Mesendoderm (in vitro differentiated cells): ENCODE data around the gene ACSM3.

ENCODE experiments used
- DNase-seq: peaks from one replicate; pipeline ENCODE4 v3.0.0; 2013
- H2AK5ac ChIP-seq: 2 replicates; pipeline ENCODE4 v1.6.1; 2013; ENCODE audit warnings: low read length, inconsistent platforms
- H2BK120ac ChIP-seq: 2 replicates; pipeline ENCODE4 v1.6.1; 2013; ENCODE audit warnings: low read depth, mild to moderate bottlenecking, low read length, moderate library complexity, mixed read lengths
- H2BK15ac ChIP-seq: replicated peaks from 2 replicates; pipeline ENCODE4 v1.6.1; 2013; ENCODE audit warnings: low read depth, mild to moderate bottlenecking, moderate library complexity
- H2BK5ac ChIP-seq: 2 replicates; pipeline ENCODE4 v1.6.1; 2013; ENCODE audit warnings: low read length, inconsistent platforms
- H3K18ac ChIP-seq: 2 replicates; pipeline ENCODE4 v1.6.1; 2013; ENCODE audit warnings: mild to moderate bottlenecking, low read length, mixed read lengths
- H3K23ac ChIP-seq: one replicate; pipeline ENCODE4 v1.6.1; 2013; ENCODE audit warnings: low read length
- H3K27ac ChIP-seq: 2 replicates; pipeline ENCODE4 v1.5.1; 2013; ENCODE audit warnings: low read depth, mild to moderate bottlenecking, inconsistent platforms, low read length, moderate library complexity
- H3K27me3 ChIP-seq: 2 replicates; pipeline ENCODE4 v1.6.1; 2013; ENCODE audit warnings: low read length, control low read depth, mild to moderate bottlenecking, inconsistent platforms; ENCODE audit not compliant: insufficient read depth, poor library complexity
- H3K36me3 ChIP-seq: 2 replicates; pipeline ENCODE4 v1.6.1; 2013; ENCODE audit warnings: low read length, inconsistent platforms; ENCODE audit not compliant: control insufficient read depth, insufficient read depth
- H3K4ac ChIP-seq: one replicate; pipeline ENCODE4 v1.6.1; 2013; ENCODE audit warnings: low read depth, mild to moderate bottlenecking, low read length, moderate library complexity
- H3K4me1 ChIP-seq: 2 replicates; pipeline ENCODE4 v1.6.1; 2013; ENCODE audit warnings: low read depth, low read length, inconsistent platforms; ENCODE audit not compliant: control insufficient read depth
- H3K4me2 ChIP-seq: 2 replicates; pipeline ENCODE4 v1.6.1; 2013; ENCODE audit warnings: low read length
- H3K4me3 ChIP-seq: 2 replicates; pipeline ENCODE4 v1.5.1; 2013; ENCODE audit warnings: mild to moderate bottlenecking, low read length
- H3K56ac ChIP-seq: one replicate; pipeline ENCODE4 v1.6.1; 2013; ENCODE audit warnings: low read length
- H3K79me1 ChIP-seq: 2 replicates; pipeline ENCODE4 v1.6.1; 2013; ENCODE audit warnings: low read length, inconsistent platforms
- H3K79me2 ChIP-seq: 2 replicates; pipeline ENCODE4 v1.6.1; 2013; ENCODE audit warnings: mild to moderate bottlenecking, low read length; ENCODE audit not compliant: control insufficient read depth, insufficient read depth
- H3K9ac ChIP-seq: 2 replicates; pipeline ENCODE4 v1.6.1; 2013; ENCODE audit warnings: low read length, inconsistent platforms
- H4K5ac ChIP-seq: one replicate; pipeline ENCODE4 v1.6.1; 2013; ENCODE audit warnings: low read length
- H4K8ac ChIP-seq: one replicate; pipeline ENCODE4 v1.6.1; 2013; ENCODE audit warnings: low read depth, mild to moderate bottlenecking, control low read depth, low read length, moderate library complexity
- WGBS: extraction: QIAGEN DNeasy Blood & Tissue Kit; methylation state at CpG from one replicate; pipeline ENCODE4 v1.1.7; 2013; ENCODE audit warnings: low lambda C conversion rate, missing lambda C conversion rate; ENCODE audit not compliant: insufficient coverage; ENCODE audit errors: extremely low coverage; 5-methylcytosine and 5-hydroxymethylcytosine counted together

ACSM3 gene

GRCh38 chr16:20782470-20782869 is 18.7 kb downstream of the ACSM3 start:
- Histone ChIP-seq H2BK15ac (no peak overlapping the region), H3K4me2 (no peak overlapping the region), H3K4ac (no peak overlapping the region)

GRCh38 chr16:20784204-20784603 is 20.4 kb downstream of the ACSM3 start:
- no peaks in the 10 kb centered on the region for H3K27me3 ChIP-seq
- no peak overlapping the region for H3K4me2 ChIP-seq
- no peak overlapping the region for H2BK120ac ChIP-seq
- no peak overlapping the region for H3K27ac ChIP-seq
- H4K5ac ChIP-seq = no peak overlapping the region
- no peak overlapping the region for H3K9ac ChIP-seq
- no peaks in the 10 kb centered on the region for H3K79me1 ChIP-seq
- H3K23ac ChIP-seq = no peak overlapping the region
- no peak overlapping the region for H2AK5ac ChIP-seq
- no peak overlapping the region for H3K56ac ChIP-seq
- H4K8ac ChIP-seq = no peak overlapping the region
- H2BK5ac ChIP-seq = no peak overlapping the region
- no peak overlapping the region for H2BK15ac ChIP-seq
- no peaks in the 10 kb centered on the region for H3K79me2 ChIP-seq
- H3K4me3 ChIP-seq = no peak overlapping the region
- no peak overlapping the region for H3K4ac ChIP-seq
- H3K18ac ChIP-seq = no peak overlapping the region
- DNase-seq = no peak
- no peaks in the 10 kb centered on the region for H3K4me1 ChIP-seq
- H3K36me3 ChIP-seq = no peaks in the 10 kb centered on the region

More at GRCh38 chr16:20782470-20782869, 18.7 kb downstream of the ACSM3 start:
- Histone ChIP-seq H3K79me1 (no peaks in the 10 kb centered on the region), H2BK5ac (no peak overlapping the region), H3K4me1 (no peaks in the 10 kb centered on the region), H3K23ac (no peak overlapping the region), H3K56ac (no peak overlapping the region), H3K4me3 (no peak overlapping the region), H2BK120ac (no peak overlapping the region), H3K36me3 (no peaks in the 10 kb centered on the region), H3K27me3 (no peaks in the 10 kb centered on the region), H3K9ac (no peak overlapping the region), H4K5ac (no peak overlapping the region), H3K18ac (no peak overlapping the region), H3K27ac (no peak overlapping the region), H3K79me2 (no peaks in the 10 kb centered on the region), H4K8ac (no peak overlapping the region), H2AK5ac (no peak overlapping the region)
- no peak for DNase-seq
- WGBS = no CpG with 5 or more reads among the region's 2 CpGs

- no peak overlapping the region for H2BK5ac ChIP-seq
- H3K18ac ChIP-seq = no peak overlapping the region
- no peak overlapping the region for H3K56ac ChIP-seq
- no peak overlapping the region for H3K27ac ChIP-seq
- H4K8ac ChIP-seq = no peak overlapping the region
- H2BK120ac ChIP-seq = no peak overlapping the region
- H3K4me2 ChIP-seq = no peak overlapping the region
- H3K27me3 ChIP-seq = no peaks in the 10 kb centered on the region
- no peaks in the 10 kb centered on the region for H3K79me1 ChIP-seq
- H3K36me3 ChIP-seq = no peaks in the 10 kb centered on the region
- no peak overlapping the region for H4K5ac ChIP-seq
- no peak overlapping the region for H3K4me3 ChIP-seq
- no peaks in the 10 kb centered on the region for H3K79me2 ChIP-seq
- H2AK5ac ChIP-seq = no peak overlapping the region
- H3K9ac ChIP-seq = no peak overlapping the region
- H3K4me1 ChIP-seq = no peaks in the 10 kb centered on the region
- no peak overlapping the region for H2BK15ac ChIP-seq
- H3K23ac ChIP-seq = no peak overlapping the region
- no peak for DNase-seq
- H3K4ac ChIP-seq = no peak overlapping the region
Measured at GRCh38 chr16:20789130-20789529, 25.3 kb downstream of the ACSM3 start.

GRCh38 chr16:20791923-20792612 is 28.3 kb downstream of the ACSM3 start:
- Histone ChIP-seq H3K79me2 (no peaks in the 10 kb centered on the region), H3K4me3 (no peak overlapping the region), H3K4me1 (no peaks in the 10 kb centered on the region), H3K4ac (no peak overlapping the region), H3K23ac (no peak overlapping the region), H2BK5ac (no peak overlapping the region), H3K36me3 (no peaks in the 10 kb centered on the region), H4K8ac (no peak overlapping the region), H4K5ac (no peak overlapping the region), H3K27ac (no peak overlapping the region), H3K18ac (no peak overlapping the region), H3K56ac (no peak overlapping the region), H3K4me2 (no peak overlapping the region), H2BK120ac (no peak overlapping the region), H2AK5ac (no peak overlapping the region), H3K9ac (no peak overlapping the region), H3K79me1 (no peaks in the 10 kb centered on the region), H3K27me3 (no peaks in the 10 kb centered on the region), H2BK15ac (no peak overlapping the region)
- no peak for DNase-seq
- no CpG with 5 or more reads among the region's 5 CpGs for WGBS

- no CpG with 5 or more reads among the region's 2 CpGs for WGBS
- Histone ChIP-seq H2AK5ac (no peak overlapping the region), H3K4me3 (no peak overlapping the region), H3K9ac (no peak overlapping the region), H3K36me3 (no peaks in the 10 kb centered on the region), H3K4ac (no peak overlapping the region), H2BK5ac (no peak overlapping the region), H4K8ac (no peak overlapping the region), H3K79me2 (no peaks in the 10 kb centered on the region), H3K56ac (no peak overlapping the region), H3K79me1 (no peaks in the 10 kb centered on the region), H3K27me3 (no peaks in the 10 kb centered on the region), H3K4me1 (no peaks in the 10 kb centered on the region), H2BK15ac (no peak overlapping the region), H3K23ac (no peak overlapping the region), H3K27ac (no peak overlapping the region), H4K5ac (no peak overlapping the region), H3K18ac (no peak overlapping the region), H3K4me2 (no peak overlapping the region), H2BK120ac (no peak overlapping the region)
- no peak for DNase-seq
Measured at GRCh38 chr16:20798364-20798763, 34.5 kb downstream of the ACSM3 start.

- H2BK15ac ChIP-seq = no peak overlapping the region
- H3K56ac ChIP-seq = no peak overlapping the region
- no peak overlapping the region for H2BK120ac ChIP-seq
- H3K79me2 ChIP-seq = no peaks in the 10 kb centered on the region
- H2BK5ac ChIP-seq = no peak overlapping the region
- no peak overlapping the region for H3K4ac ChIP-seq
- no CpG with 5 or more reads among the region's 2 CpGs for WGBS
- no peak overlapping the region for H3K27ac ChIP-seq
- no peaks in the 10 kb centered on the region for H3K4me1 ChIP-seq
- H3K4me2 ChIP-seq = no peak overlapping the region
- H3K18ac ChIP-seq = no peak overlapping the region
- H4K8ac ChIP-seq = no peak overlapping the region
- H3K27me3 ChIP-seq = no peaks in the 10 kb centered on the region
- no peak overlapping the region for H3K4me3 ChIP-seq
- DNase-seq = no peak
- no peaks in the 10 kb centered on the region for H3K36me3 ChIP-seq
- H2AK5ac ChIP-seq = no peak overlapping the region
- no peak overlapping the region for H3K23ac ChIP-seq
- H3K9ac ChIP-seq = no peak overlapping the region
- no peaks in the 10 kb centered on the region for H3K79me1 ChIP-seq
- H4K5ac ChIP-seq = no peak overlapping the region
Measured at GRCh38 chr16:20799599-20799998, 35.8 kb downstream of the ACSM3 start.
